Testis (tissue), 2 donors: ENCODE results near the gene OCLN.
"Not testable (repeated sequence)": the region's sequence is repeated elsewhere in the genome, so short reads cannot be mapped to it uniquely, and the experiment has no call there.

Experiments used
- POLR2A ChIP-seq: fragments of 450-650 bp; IDR thresholded peaks from one replicate; pipeline ENCODE4 v1.6.1; 2017; ENCODE audit warnings: antibody characterized with exemption, mild to moderate bottlenecking, moderate library complexity
- TF ChIP-seq, protein P1 (sequence below), 3 experiments: fragments of 450-650 bp in 2 of 3; fragments of 200-600 bp in 1 of 3; sonication (generic) in 1 of 3; IDR thresholded peaks; one replicate each; pipeline ENCODE4 v1.5.1; 2016 to 2019; ENCODE audit warnings: antibody characterized with exemption in 3 of 3, mild to moderate bottlenecking in 2 of 3, moderate library complexity in 1 of 3

DNA sequence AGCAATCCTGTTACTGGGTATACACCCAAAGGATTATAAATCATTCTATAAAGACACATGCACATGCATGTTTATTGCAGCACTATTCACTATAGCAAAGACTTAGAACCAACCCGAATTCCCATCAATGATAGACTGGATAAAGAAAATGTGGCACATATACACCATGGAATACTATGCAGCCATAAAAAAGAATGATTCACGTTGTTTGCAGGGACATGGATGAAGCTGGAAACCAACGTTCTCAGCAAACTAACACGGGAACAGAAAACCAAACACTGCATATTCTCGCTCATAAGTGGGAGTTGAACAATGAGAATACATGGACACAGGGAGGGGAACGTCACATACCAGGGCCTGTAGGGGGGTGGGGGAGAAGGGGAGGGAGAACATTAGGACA is 21.1 kb upstream of the OCLN start:
- TF ChIP-seq, protein P1, sequence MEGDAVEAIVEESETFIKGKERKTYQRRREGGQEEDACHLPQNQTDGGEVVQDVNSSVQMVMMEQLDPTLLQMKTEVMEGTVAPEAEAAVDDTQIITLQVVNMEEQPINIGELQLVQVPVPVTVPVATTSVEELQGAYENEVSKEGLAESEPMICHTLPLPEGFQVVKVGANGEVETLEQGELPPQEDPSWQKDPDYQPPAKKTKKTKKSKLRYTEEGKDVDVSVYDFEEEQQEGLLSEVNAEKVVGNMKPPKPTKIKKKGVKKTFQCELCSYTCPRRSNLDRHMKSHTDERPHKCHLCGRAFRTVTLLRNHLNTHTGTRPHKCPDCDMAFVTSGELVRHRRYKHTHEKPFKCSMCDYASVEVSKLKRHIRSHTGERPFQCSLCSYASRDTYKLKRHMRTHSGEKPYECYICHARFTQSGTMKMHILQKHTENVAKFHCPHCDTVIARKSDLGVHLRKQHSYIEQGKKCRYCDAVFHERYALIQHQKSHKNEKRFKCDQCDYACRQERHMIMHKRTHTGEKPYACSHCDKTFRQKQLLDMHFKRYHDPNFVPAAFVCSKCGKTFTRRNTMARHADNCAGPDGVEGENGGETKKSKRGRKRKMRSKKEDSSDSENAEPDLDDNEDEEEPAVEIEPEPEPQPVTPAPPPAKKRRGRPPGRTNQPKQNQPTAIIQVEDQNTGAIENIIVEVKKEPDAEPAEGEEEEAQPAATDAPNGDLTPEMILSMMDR (IDR thresholded peaks at IDR 0.05), result not testable (repeated sequence)
- TF ChIP-seq POLR2A, result not testable (repeated sequence)
